Natural killer cell (primary cell): ENCODE data around the gene B9D2. TPM values are rescaled to one million over a fixed set of nuclear protein-coding genes. Genes with fewer than 3 reads are reported as not detected.

Source experiments
- ATAC-seq, 3 donors: fragments of 150-1000 bp in 2 of 3; fragments of 200-7000 bp in 1 of 3; cut with Tn5 transposase; 1 replicate in 1 of 3; 2 replicates in 2 of 3; pipeline ENCODE4 v1.10.0; 2021; ENCODE audit warnings: mild to moderate bottlenecking in 2 of 3, moderate library complexity in 2 of 3
- DNase-seq, 2 donors: peaks; one replicate each; pipeline versions ENCODE4 v3.0.0 to v3.0.0-alpha.2; 2013 to 2021; ENCODE audit warnings: mixed read lengths in 1 of 2
- H3K27ac ChIP-seq: one replicate; pipeline ENCODE4 v1.5.1; 2013; ENCODE audit warnings: mild to moderate bottlenecking, low read length
- H3K27me3 ChIP-seq: one replicate; pipeline ENCODE4 v1.6.1; 2013; ENCODE audit warnings: low read length; ENCODE audit not compliant: control insufficient read depth, insufficient read depth
- H3K36me3 ChIP-seq: one replicate; pipeline ENCODE4 v1.6.1; 2013; ENCODE audit warnings: low read length; ENCODE audit not compliant: control insufficient read depth, insufficient read depth
- H3K4me1 ChIP-seq: one replicate; pipeline ENCODE4 v1.6.1; 2013; ENCODE audit warnings: low read length; ENCODE audit not compliant: control insufficient read depth, insufficient read depth
- H3K4me3 ChIP-seq: one replicate; pipeline ENCODE4 v1.5.1; 2013; ENCODE audit warnings: low read length
- H3K9me3 ChIP-seq: one replicate; pipeline ENCODE4 v1.6.1; 2013; ENCODE audit warnings: low read length; ENCODE audit not compliant: control insufficient read depth, insufficient read depth
- H3K27ac Mint-ChIP-seq, 2 donors: one replicate each; pipeline ENCODE4 v1.8.0; 2022; ENCODE audit warnings: mild to moderate bottlenecking in 2 of 2, mixed read lengths in 2 of 2, moderate library complexity in 1 of 2
- H3K27me3 Mint-ChIP-seq, 2 donors: one replicate each; pipeline ENCODE4 v1.8.0; 2022; ENCODE audit warnings: low read depth in 2 of 2, mixed read lengths in 2 of 2
- H3K36me3 Mint-ChIP-seq: one replicate; pipeline ENCODE4 v1.8.0; 2022; ENCODE audit warnings: mixed read lengths
- H3K4me1 Mint-ChIP-seq, 2 donors: one replicate each; pipeline ENCODE4 v1.8.0; 2022; ENCODE audit warnings: mixed read lengths in 2 of 2
- H3K4me3 Mint-ChIP-seq: one replicate; pipeline ENCODE4 v1.8.0; 2022; ENCODE audit warnings: mild to moderate bottlenecking, moderate library complexity, mixed read lengths
- H3K9me3 Mint-ChIP-seq, 2 donors: one replicate each; pipeline ENCODE4 v1.8.0; 2022; ENCODE audit warnings: mixed read lengths in 2 of 2
- WGBS: methylation state at CpG from one replicate; pipeline ENCODE4 v1.1.7; 2013; ENCODE audit warnings: missing lambda C conversion rate; ENCODE audit not compliant: insufficient coverage; 5-methylcytosine and 5-hydroxymethylcytosine counted together
- intact Hi-C: fragments of 100-400 bp; cut with micrococcal nuclease; formaldehyde crosslinking; loops from one replicate; pipeline ENCODE4 v1.14.2; 2022
- total RNA-seq, 4 donors: library from RNA; stranded (reverse); fragments of 120-200 nt in 1 of 4; gene quantifications; one replicate each; pipeline versions ENCODE4 v1.2.3 to v1.2.4, GENCODE V29; 2013 to 2022
- TF ChIP-seq, protein P1 (sequence below): fragments of 200-600 bp; IDR thresholded peaks from one replicate; pipeline ENCODE4 v1.8.0; 2022; ENCODE audit warnings: antibody characterized with exemption

The B9D2 gene
- total RNA-seq, 3 donors from 2014 or later (not counting 1 experiment from before 2014, with no cell fraction given) = 18.1 to 22.2 (median 18.7) TPM

DNA sequence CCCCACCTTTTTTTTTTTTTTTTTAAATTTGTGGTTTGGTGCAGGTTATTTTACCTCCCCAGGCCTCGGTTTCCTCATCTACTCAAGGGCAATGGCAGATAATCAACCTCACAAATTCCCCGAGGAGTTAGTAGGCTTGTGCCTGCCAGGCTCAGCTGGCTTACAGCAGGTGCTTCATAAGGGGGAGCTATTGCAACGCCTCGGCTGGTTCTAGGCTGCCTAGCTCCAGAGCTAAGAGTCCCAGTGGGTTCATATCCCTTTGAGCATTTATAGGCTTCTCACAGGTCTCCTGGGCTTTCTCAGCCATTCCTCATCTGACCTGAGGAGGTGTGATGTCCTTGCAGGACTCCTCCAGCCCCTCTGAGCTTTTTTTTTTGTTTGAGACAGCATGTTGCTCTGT is 44.3 kb upstream of the B9D2 start:
- ATAC-seq = no peak
- WGBS = 78% methylated on average over 4 of the region's 4 CpGs
- H3K4me1 ChIP-seq = peaks cover 22% of the 10 kb centered on the region

DNA sequence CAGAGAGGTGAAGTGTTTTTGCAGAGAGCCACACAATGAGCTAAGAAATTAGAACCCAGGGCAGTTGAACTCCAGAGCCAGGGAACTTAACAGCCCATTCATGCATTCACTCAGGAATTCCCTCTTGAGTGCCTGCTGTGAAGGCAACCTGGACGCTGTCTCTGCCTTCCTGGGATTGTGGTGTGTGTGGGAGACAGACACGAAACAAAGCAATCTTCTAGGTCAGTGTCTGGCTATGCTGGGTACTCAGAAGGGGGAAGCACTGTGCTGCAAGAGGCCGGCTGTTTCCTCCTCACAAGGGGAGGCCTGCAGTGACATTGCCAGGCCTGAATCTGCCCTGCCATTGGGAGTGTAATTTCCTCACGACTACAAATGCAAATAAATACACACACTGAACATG is 43.3 kb upstream of the B9D2 start:
- H3K27me3 ChIP-seq = no peaks in the 10 kb centered on the region
- no peaks in the 10 kb centered on the region for H3K9me3 ChIP-seq
- Mint-ChIP-seq H3K27me3 (no peaks in the 10 kb centered on the region), H3K27ac (no peak overlapping the region), H3K4me1 (peaks cover 6 to 34% of the 10 kb centered on the region in 2 donors), H3K36me3 (no peaks in the 10 kb centered on the region), H3K9me3 (no peaks in the 10 kb centered on the region), H3K4me3 (no peak overlapping the region)
- 54% methylated on average over 4 of the region's 4 CpGs for WGBS
- TF ChIP-seq, protein P1, sequence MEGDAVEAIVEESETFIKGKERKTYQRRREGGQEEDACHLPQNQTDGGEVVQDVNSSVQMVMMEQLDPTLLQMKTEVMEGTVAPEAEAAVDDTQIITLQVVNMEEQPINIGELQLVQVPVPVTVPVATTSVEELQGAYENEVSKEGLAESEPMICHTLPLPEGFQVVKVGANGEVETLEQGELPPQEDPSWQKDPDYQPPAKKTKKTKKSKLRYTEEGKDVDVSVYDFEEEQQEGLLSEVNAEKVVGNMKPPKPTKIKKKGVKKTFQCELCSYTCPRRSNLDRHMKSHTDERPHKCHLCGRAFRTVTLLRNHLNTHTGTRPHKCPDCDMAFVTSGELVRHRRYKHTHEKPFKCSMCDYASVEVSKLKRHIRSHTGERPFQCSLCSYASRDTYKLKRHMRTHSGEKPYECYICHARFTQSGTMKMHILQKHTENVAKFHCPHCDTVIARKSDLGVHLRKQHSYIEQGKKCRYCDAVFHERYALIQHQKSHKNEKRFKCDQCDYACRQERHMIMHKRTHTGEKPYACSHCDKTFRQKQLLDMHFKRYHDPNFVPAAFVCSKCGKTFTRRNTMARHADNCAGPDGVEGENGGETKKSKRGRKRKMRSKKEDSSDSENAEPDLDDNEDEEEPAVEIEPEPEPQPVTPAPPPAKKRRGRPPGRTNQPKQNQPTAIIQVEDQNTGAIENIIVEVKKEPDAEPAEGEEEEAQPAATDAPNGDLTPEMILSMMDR = no peak
- H3K4me3 ChIP-seq = no peak overlapping the region
- DNase-seq (no peak), ATAC-seq (no peak)
- intact Hi-C loops = no loop called here
- peaks cover 22% of the 10 kb centered on the region for H3K4me1 ChIP-seq
- no peak overlapping the region for H3K27ac ChIP-seq
- peaks cover 15% of the 10 kb centered on the region for H3K36me3 ChIP-seq

More for the DNA sequence above, 44.3 kb upstream of the B9D2 start:
- H3K9me3 Mint-ChIP-seq = no peaks in the 10 kb centered on the region
- H3K27me3 Mint-ChIP-seq = no peaks in the 10 kb centered on the region
- H3K27me3 ChIP-seq = no peaks in the 10 kb centered on the region
- DNase-seq = no peak
- no peak overlapping the region for H3K27ac ChIP-seq
- H3K27ac Mint-ChIP-seq = no peak overlapping the region
- H3K4me1 Mint-ChIP-seq = peaks cover 6 to 29% of the 10 kb centered on the region in 2 donors
- H3K36me3 Mint-ChIP-seq = no peaks in the 10 kb centered on the region
- no peaks in the 10 kb centered on the region for H3K9me3 ChIP-seq
- H3K4me3 Mint-ChIP-seq = no peak overlapping the region
- H3K36me3 ChIP-seq = peaks cover 18% of the 10 kb centered on the region
- intact Hi-C loops = no loop called here
- TF ChIP-seq, protein P1 = no peak
- H3K4me3 ChIP-seq = no peak overlapping the region

DNA sequence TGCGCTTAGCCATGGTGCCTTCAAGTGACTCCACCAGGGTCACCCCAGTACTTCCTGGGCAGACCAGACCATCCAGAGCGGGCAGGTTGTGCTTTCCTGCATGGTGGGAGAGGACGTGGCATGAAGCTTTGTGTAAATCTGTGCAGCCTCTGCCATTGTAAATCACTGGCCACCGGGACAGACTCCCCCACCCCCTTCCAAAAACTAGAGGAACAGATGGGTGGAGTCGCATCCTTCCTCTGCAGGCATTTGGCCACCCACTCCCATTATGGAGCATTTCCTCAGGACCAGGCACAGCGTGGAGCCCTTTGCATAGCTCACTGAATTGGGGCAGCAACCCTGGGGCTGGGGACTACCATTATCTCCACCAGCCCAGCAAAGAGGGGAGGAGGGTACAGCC is 41.8 kb upstream of the B9D2 start:
- WGBS = 92% methylated on average over 6 of the region's 6 CpGs
- TF ChIP-seq, protein P1 = no peak
- no peak overlapping the region for H3K27ac Mint-ChIP-seq
- ATAC-seq (no peak), DNase-seq (no peak)
- H3K4me3 Mint-ChIP-seq = no peak overlapping the region
- no peaks in the 10 kb centered on the region for H3K9me3 Mint-ChIP-seq
- Histone ChIP-seq H3K4me1 (peaks cover 22% of the 10 kb centered on the region), H3K36me3 (peaks cover 10% of the 10 kb centered on the region), H3K27me3 (no peaks in the 10 kb centered on the region), H3K9me3 (no peaks in the 10 kb centered on the region), H3K27ac (no peak overlapping the region), H3K4me3 (no peak overlapping the region)
- H3K36me3 Mint-ChIP-seq = no peaks in the 10 kb centered on the region
- no peaks in the 10 kb centered on the region for H3K27me3 Mint-ChIP-seq
- peaks cover 6 to 33% of the 10 kb centered on the region in 2 donors for H3K4me1 Mint-ChIP-seq
- intact Hi-C loops = no loop called here

DNA sequence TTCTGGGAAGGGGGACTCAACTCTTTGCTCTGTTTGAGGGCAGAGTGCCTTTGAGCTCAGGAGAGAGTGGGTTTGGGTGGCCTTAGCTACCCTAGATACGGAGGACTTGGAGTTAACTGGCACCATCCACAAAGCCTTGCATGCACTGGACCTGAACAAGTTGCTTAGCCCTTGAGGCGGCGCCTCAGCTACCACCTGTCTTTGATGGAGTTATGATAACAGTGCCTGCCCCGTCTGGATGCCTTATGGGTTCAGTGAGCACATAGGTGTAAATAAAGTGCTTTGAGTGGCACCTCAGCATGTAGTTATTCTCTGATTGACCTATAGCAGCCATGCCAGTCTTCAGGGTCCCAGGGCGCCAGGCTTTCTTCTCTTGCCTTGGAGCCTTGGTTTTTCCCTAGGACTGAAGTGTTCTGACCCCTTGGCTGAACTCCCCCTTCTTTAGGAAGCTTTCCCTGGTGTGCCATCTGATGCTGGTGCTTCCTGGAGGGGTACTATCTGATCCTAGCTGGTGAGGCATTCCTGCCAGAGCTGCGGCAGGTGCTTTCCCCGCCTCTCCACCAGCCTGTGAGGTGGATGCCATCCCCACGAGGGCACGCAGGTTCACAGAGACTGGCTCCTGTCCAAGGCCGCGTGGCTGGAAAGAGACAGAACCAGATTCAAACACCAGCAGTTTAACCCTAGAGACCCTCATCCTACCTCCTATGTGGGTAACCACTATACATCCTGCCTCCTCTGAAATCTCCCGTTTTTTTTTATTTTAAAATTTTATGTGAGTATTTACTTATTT is 39.4 kb upstream of the B9D2 start:
- 63% methylated on average over 11 of the region's 12 CpGs for WGBS
- H3K4me3 ChIP-seq = no peak overlapping the region
- peaks cover 7% of the 10 kb centered on the region for H3K36me3 ChIP-seq
- Mint-ChIP-seq H3K36me3 (no peaks in the 10 kb centered on the region), H3K27me3 (no peaks in the 10 kb centered on the region), H3K4me3 (no peak overlapping the region), H3K4me1 (peaks cover 8 to 31% of the 10 kb centered on the region in 2 donors), H3K27ac (no peak overlapping the region), H3K9me3 (no peaks in the 10 kb centered on the region)
- intact Hi-C loops = no loop called here
- H3K27me3 ChIP-seq = no peaks in the 10 kb centered on the region
- ATAC-seq (no peak), DNase-seq (no peak)
- no peaks in the 10 kb centered on the region for H3K9me3 ChIP-seq
- H3K4me1 ChIP-seq = peaks cover 10% of the 10 kb centered on the region
- no peak overlapping the region for H3K27ac ChIP-seq
- TF ChIP-seq, protein P1 = no peak
